GM12878 (cell line): ENCODE data around the gene MAML3. TPM values are rescaled to one million over a fixed set of nuclear protein-coding genes. Genes with fewer than 3 reads are reported as not detected.

Experiments used
- ATAC-seq: fragments of 200-7000 bp; cut with Tn5 transposase; 3 replicates; pipeline ENCODE4 v1.9.1; 2020; ENCODE audit warnings: mild to moderate bottlenecking, moderate library complexity
- BruUV-seq: library from RNA; stranded (reverse); fragments of 400-500 nt; replicated peaks from 2 replicates; lab custom pipeline; 2021; lab: Mats Ljungman, UMichigan
- CTCF ChIA-PET: fragments of 300-600 bp; sonication (Branson Sonifier 250); formaldehyde crosslinking; extraction: SDS; loops from one replicate; lab custom pipeline; 2021; ENCODE audit warnings: inconsistent platforms; lab: Yijun Ruan, JAX
- POLR2A ChIA-PET: fragments of 350-600 bp; formaldehyde crosslinking; extraction: SDS; loops from one replicate; lab custom pipeline; 2021; ENCODE audit warnings: inconsistent platforms; lab: Charles Lee
- RAD21 ChIA-PET: fragments of 300-600 bp; sonication (Branson Sonifier 250); formaldehyde crosslinking; loops from one replicate; lab custom pipeline; 2023; ENCODE audit warnings: antibody characterized with exemption; ENCODE audit not compliant: unreplicated experiment; lab: Charles Lee
- SMC1A ChIA-PET: fragments of 300-600 bp; sonication (Branson Sonifier 250); formaldehyde crosslinking; loops from one replicate; lab custom pipeline; 2023; ENCODE audit not compliant: unreplicated experiment, uncharacterized antibody; lab: Charles Lee
- DNase-seq: peaks from one replicate; pipeline ENCODE4 v3.0.0-alpha.2; 2011; ENCODE audit warnings: low read depth, low spot score
- FAIRE-seq: peaks from 3 replicates; lab custom pipeline; 2011; peaks lifted over from hg19 to GRCh38; lab: Jason Lieb, UNC
- H2AFZ ChIP-seq: 2 replicates; pipeline ENCODE4 v1.6.0; 2011; ENCODE audit warnings: low read depth, low read length, control low read depth; ENCODE audit not compliant: control insufficient read depth
- H3K27ac ChIP-seq: 2 replicates; pipeline ENCODE4 v1.5.1; 2011; ENCODE audit warnings: control low read depth; ENCODE audit not compliant: control insufficient read depth, insufficient read depth
- H3K27me3 ChIP-seq, 2 experiments: replicated peaks in 1 of 2; 2 replicates each; pipeline versions ENCODE4 v1.6.0 to v1.6.1; 2011; ENCODE audit warnings: low read length in 1 of 2; ENCODE audit not compliant: control insufficient read depth in 2 of 2, insufficient read depth in 2 of 2
- H3K36me3 ChIP-seq, 2 experiments: 2 replicates each; pipeline ENCODE4 v1.5.1; 2011; ENCODE audit warnings: low read length in 1 of 2; ENCODE audit not compliant: control insufficient read depth in 2 of 2, insufficient read depth in 2 of 2
- H3K4me1 ChIP-seq: 2 replicates; pipeline ENCODE4 v1.6.1; 2011; ENCODE audit warnings: mild to moderate bottlenecking, low read length, moderate library complexity, mixed read lengths; ENCODE audit not compliant: control insufficient read depth, insufficient read depth
- H3K4me2 ChIP-seq: 2 replicates; pipeline ENCODE4 v1.6.0; 2011; ENCODE audit warnings: control low read depth; ENCODE audit not compliant: control insufficient read depth, insufficient read depth
- H3K4me3 ChIP-seq: fragments of 200-600 bp; sonication (generic); 2 replicates; pipeline ENCODE4 v1.5.1; 2016
- H3K79me2 ChIP-seq: 2 replicates; pipeline ENCODE4 v1.6.0; 2011; ENCODE audit warnings: low read length; ENCODE audit not compliant: control insufficient read depth, insufficient read depth
- H3K9ac ChIP-seq: 2 replicates; pipeline ENCODE4 v1.8.0; 2011; ENCODE audit warnings: low read length, control low read depth, mixed read lengths; ENCODE audit not compliant: control insufficient read depth, insufficient read depth
- H3K9me3 ChIP-seq: replicated peaks from 3 replicates; pipeline ENCODE4 v1.5.1; 2011; ENCODE audit warnings: mild to moderate bottlenecking, low read length; ENCODE audit not compliant: control insufficient read depth, insufficient read depth
- H4K20me1 ChIP-seq: 2 replicates; pipeline ENCODE4 v1.6.0; 2011; ENCODE audit not compliant: control insufficient read depth, insufficient read depth
- CEBPZ ChIP-seq: fragments of 150-350 bp; IDR thresholded peaks from 2 replicates; pipeline ENCODE4 v1.6.1; 2016; ENCODE audit warnings: low read depth, low read length
- E4F1 ChIP-seq: fragments of 450-650 bp; IDR thresholded peaks from 2 replicates; pipeline ENCODE4 v1.6.1; 2018; ENCODE audit warnings: borderline replicate concordance, mild to moderate bottlenecking; ENCODE audit not compliant: partially characterized antibody
- EGR1 ChIP-seq, 2 experiments: IDR thresholded peaks; 1 replicate in 1 of 2; 2 replicates in 1 of 2; pipeline ENCODE4 v1.6.1; 2011 to 2012; ENCODE audit warnings: low read depth in 2 of 2, low read length in 2 of 2, borderline replicate concordance in 1 of 2, mild to moderate bottlenecking in 1 of 2, moderate library complexity in 1 of 2
- KAT2A ChIP-seq: conservative IDR thresholded peaks from 2 replicates; pipeline ENCODE4 v1.6.1; 2011; ENCODE audit warnings: low read depth, low read length; ENCODE audit not compliant: control insufficient read depth
- KDM1A ChIP-seq: fragments of 200-600 bp; sonication (generic); IDR thresholded peaks from 2 replicates; pipeline ENCODE4 v1.6.1; 2016; ENCODE audit warnings: borderline replicate concordance
- MYC ChIP-seq: IDR thresholded peaks from 2 replicates; pipeline ENCODE4 v1.6.1; 2011; ENCODE audit warnings: mild to moderate bottlenecking, low read length, moderate library complexity, inconsistent platforms; ENCODE audit not compliant: insufficient read depth, insufficient replicate concordance, insufficient read length, severe bottlenecking
- NFXL1 ChIP-seq: fragments of 450-650 bp; IDR thresholded peaks from 2 replicates; pipeline ENCODE4 v1.6.1; 2017; ENCODE audit warnings: antibody characterized with exemption, mild to moderate bottlenecking, borderline replicate concordance
- PAX5 ChIP-seq: IDR thresholded peaks from 2 replicates; pipeline ENCODE4 v1.6.1; 2011; ENCODE audit warnings: low read depth, low read length, borderline replicate concordance
- PBX3 ChIP-seq: IDR thresholded peaks from 2 replicates; pipeline ENCODE4 v1.6.1; 2011; ENCODE audit warnings: mild to moderate bottlenecking, low read depth, low read length, moderate library complexity; ENCODE audit not compliant: insufficient replicate concordance
- PML ChIP-seq: IDR thresholded peaks from 2 replicates; pipeline ENCODE4 v1.6.1; 2012; ENCODE audit warnings: low read length, inconsistent platforms
- POLR2AphosphoS2 ChIP-seq: IDR thresholded peaks from 2 replicates; pipeline ENCODE4 v1.6.1; 2011; ENCODE audit warnings: low read depth, mild to moderate bottlenecking, low read length, improper control_type of control experiment, moderate library complexity
- SMC3 ChIP-seq: IDR thresholded peaks from 2 replicates; pipeline ENCODE4 v1.6.1; 2011; ENCODE audit warnings: low read length, improper control_type of control experiment, borderline replicate concordance
- ZNF622 ChIP-seq: fragments of 450-650 bp; IDR thresholded peaks from 2 replicates; pipeline ENCODE4 v1.6.1; 2017; ENCODE audit warnings: mild to moderate bottlenecking, inconsistent platforms
- WGBS: methylation state at CpG from one replicate; pipeline ENCODE4 v1.1.6; 2016; ENCODE audit warnings: low lambda C conversion rate; ENCODE audit not compliant: insufficient replicate concordance, insufficient coverage; ENCODE audit errors: missing lambda C conversion rate; 5-methylcytosine and 5-hydroxymethylcytosine counted together
- in situ Hi-C: fragments of 300-500 bp; cut with MboI; formaldehyde crosslinking; loops from 9 replicates; pipeline ENCODE4 v1.14.3; 2018; ENCODE audit warnings: mixed read lengths
- intact Hi-C: fragments of 100-400 bp; cut with micrococcal nuclease; formaldehyde crosslinking; loops from one replicate; pipeline ENCODE4 v1.14.2; 2022; ENCODE audit not compliant: unreplicated experiment
- polyA plus RNA-seq, 11 experiments: library from polyadenylated mRNA; depleted of rRNA in 4 of 11; unstranded in 6 of 11; stranded (reverse) in 5 of 11; fragments of >200 nt; fragmentation: Nextera tagmentation in 4 of 11; fragmentation: Illumina TruSeq in 1 of 11; extraction: Ambion mirVana in 4 of 11; extraction: Trizol in 1 of 11; gene quantifications; 1 replicate in 1 of 11; 2 replicates in 10 of 11; pipeline versions ENCODE4 v1.2.1 to v1.2.3, GENCODE V29; 2011 to 2016; ENCODE audit warnings: inconsistent platforms in 2 of 11, missing spikeins in 2 of 11, low read depth in 1 of 11
- total RNA-seq, 4 experiments: library from RNA; depleted of rRNA in 3 of 4; stranded (reverse); fragments of >200 nt in 3 of 4; fragmentation: Illumina TruSeq in 1 of 4; extraction: Trizol in 1 of 4; gene quantifications; 2 replicates each; pipeline versions ENCODE4 v1.2.1 to v1.2.3, GENCODE V29; 2013 to 2021
- TF ChIP-seq, protein P1 (sequence below): fragments of 450-650 bp; IDR thresholded peaks from 2 replicates; pipeline ENCODE4 v1.6.1; 2017; ENCODE audit warnings: low read depth, mild to moderate bottlenecking, moderate library complexity
- TF ChIP-seq, protein P2 (sequence below): fragments of 450-650 bp; IDR thresholded peaks from 2 replicates; pipeline ENCODE4 v1.6.1; 2014; ENCODE audit warnings: mild to moderate bottlenecking

The MAML3 gene
- total and polyA plus RNA-seq, 10 of the 15 experiments (the other 5 are each of a cell fraction or from before 2014, with no cell fraction given), result under 0.01 to 0.53 (median 0.06) TPM; not detected in 2

- POLR2A ChIA-PET, result no interaction called here
- no peak overlapping the region for H3K4me2 ChIP-seq
- H3K79me2 ChIP-seq, result no peaks in the 10 kb centered on the region
- no peak for FAIRE-seq
- no peak overlapping the region for H3K27ac ChIP-seq
- no peaks in the 10 kb centered on the region for H3K9me3 ChIP-seq
- in situ Hi-C loops (no loop called here), intact Hi-C loops (no loop called here)
- no TSS peak for BruUV-seq
- DNase-seq, result no peak
- H3K4me1 ChIP-seq, result no peaks in the 10 kb centered on the region
- H3K27me3 ChIP-seq, result no peaks in the 10 kb centered on the region
- no peak overlapping the region for H3K9ac ChIP-seq
- H3K36me3 ChIP-seq, result no peaks in the 10 kb centered on the region
- SMC1A ChIA-PET, result no interaction called here
- 40% methylated on average over 5 of the region's 5 CpGs for WGBS
- ATAC-seq, result no peak
- RAD21 ChIA-PET, result no interaction called here
- H4K20me1 ChIP-seq, result no peaks in the 10 kb centered on the region
- CTCF ChIA-PET, result no interaction called here
- H3K4me3 ChIP-seq, result no peak overlapping the region
- H2AFZ ChIP-seq, result no peak overlapping the region
- TF ChIP-seq EGR1 (IDR thresholded peaks at IDR 0.05; ENCODE audit: borderline replicate concordance in 1 of 2, low read depth in 2 of 2, low read length in 2 of 2), result no peak
- TF ChIP-seq, protein P1, sequence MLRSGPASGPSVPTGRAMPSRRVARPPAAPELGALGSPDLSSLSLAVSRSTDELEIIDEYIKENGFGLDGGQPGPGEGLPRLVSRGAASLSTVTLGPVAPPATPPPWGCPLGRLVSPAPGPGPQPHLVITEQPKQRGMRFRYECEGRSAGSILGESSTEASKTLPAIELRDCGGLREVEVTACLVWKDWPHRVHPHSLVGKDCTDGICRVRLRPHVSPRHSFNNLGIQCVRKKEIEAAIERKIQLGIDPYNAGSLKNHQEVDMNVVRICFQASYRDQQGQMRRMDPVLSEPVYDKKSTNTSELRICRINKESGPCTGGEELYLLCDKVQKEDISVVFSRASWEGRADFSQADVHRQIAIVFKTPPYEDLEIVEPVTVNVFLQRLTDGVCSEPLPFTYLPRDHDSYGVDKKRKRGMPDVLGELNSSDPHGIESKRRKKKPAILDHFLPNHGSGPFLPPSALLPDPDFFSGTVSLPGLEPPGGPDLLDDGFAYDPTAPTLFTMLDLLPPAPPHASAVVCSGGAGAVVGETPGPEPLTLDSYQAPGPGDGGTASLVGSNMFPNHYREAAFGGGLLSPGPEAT, result no peak
- TF ChIP-seq NFXL1, result no peak
- TF ChIP-seq PBX3, result no peak
- TF ChIP-seq, protein P2, sequence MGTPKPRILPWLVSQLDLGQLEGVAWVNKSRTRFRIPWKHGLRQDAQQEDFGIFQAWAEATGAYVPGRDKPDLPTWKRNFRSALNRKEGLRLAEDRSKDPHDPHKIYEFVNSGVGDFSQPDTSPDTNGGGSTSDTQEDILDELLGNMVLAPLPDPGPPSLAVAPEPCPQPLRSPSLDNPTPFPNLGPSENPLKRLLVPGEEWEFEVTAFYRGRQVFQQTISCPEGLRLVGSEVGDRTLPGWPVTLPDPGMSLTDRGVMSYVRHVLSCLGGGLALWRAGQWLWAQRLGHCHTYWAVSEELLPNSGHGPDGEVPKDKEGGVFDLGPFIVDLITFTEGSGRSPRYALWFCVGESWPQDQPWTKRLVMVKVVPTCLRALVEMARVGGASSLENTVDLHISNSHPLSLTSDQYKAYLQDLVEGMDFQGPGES, result no peak
- TF ChIP-seq PML, result no peak
- no peak for TF ChIP-seq SMC3
- no peak for TF ChIP-seq CEBPZ
- TF ChIP-seq PAX5, result no peak
- TF ChIP-seq E4F1, result no peak
- TF ChIP-seq ZNF622, result no peak
- TF ChIP-seq KDM1A, result no peak
- no peak for TF ChIP-seq MYC
- no peak for TF ChIP-seq KAT2A
- TF ChIP-seq POLR2AphosphoS2, result no peak
Measured at GRCh38 chr4:139933541-139933940, 220.4 kb downstream of the MAML3 start.
